Measurements from ENCODE around the gene STKLD1. TPM values are rescaled to one million over a fixed set of nuclear protein-coding genes. Genes with fewer than 3 reads are reported as not detected.

Gene STKLD1
- total and polyA plus RNA-seq, 4 donors = 0.40 to 3.1 (median 1.1) TPM

GRCh38 chr9:133453651-133454050 is 77.5 kb downstream of the STKLD1 start:
- no peak for ATAC-seq (ENCODE audit: insufficient read depth, low FRiP score)
- Histone ChIP-seq H3K4me1 (ENCODE audit: control insufficient read depth in 5 of 5, insufficient read depth in 5 of 5, low read length in 5 of 5) (peaks cover 0 to 11% (median 0%) of the 10 kb centered on the region in 5 donors), H3K27me3 (ENCODE audit: control insufficient read depth in 3 of 3, insufficient read depth in 3 of 3, low read length in 2 of 3) (no peaks in the 10 kb centered on the region), H3K4me3 (no peak overlapping the region), H3K27ac (ENCODE audit: low read depth in 1 of 2, low read length in 1 of 2) (no peak overlapping the region), H3K36me3 (ENCODE audit: control insufficient read depth in 4 of 4, insufficient read depth in 4 of 4, low read length in 4 of 4) (no peaks in the 10 kb centered on the region), H3K9ac (ENCODE audit: insufficient read depth in 1 of 2, low read length in 2 of 2) (no peak overlapping the region), H3K9me3 (ENCODE audit: control insufficient read depth in 4 of 4, insufficient read depth in 3 of 4, low read length in 3 of 4) (no peaks in the 10 kb centered on the region)
- DNase-seq = peak; percentile 56 to 69 (median 65)
- no peak for TF ChIP-seq CTCF (IDR thresholded peaks at IDR 0.05; ENCODE audit: control extremely low read depth, extremely low read depth)
- 77 to 79% methylated on average over 11 of the region's 11 CpGs for WGBS, 2 donors

- Histone ChIP-seq H3K9ac (ENCODE audit: insufficient read depth in 1 of 2, low read length in 2 of 2) (no peak overlapping the region), H3K27ac (ENCODE audit: low read depth in 1 of 2, low read length in 1 of 2) (no peak overlapping the region), H3K9me3 (ENCODE audit: control insufficient read depth in 4 of 4, insufficient read depth in 3 of 4, low read length in 3 of 4) (no peaks in the 10 kb centered on the region), H3K4me1 (ENCODE audit: control insufficient read depth in 5 of 5, insufficient read depth in 5 of 5, low read length in 5 of 5) (peaks cover 0 to 14% (median 0%) of the 10 kb centered on the region in 5 donors), H3K36me3 (ENCODE audit: control insufficient read depth in 4 of 4, insufficient read depth in 4 of 4, low read length in 4 of 4) (no peaks in the 10 kb centered on the region), H3K4me3 (no peak overlapping the region), H3K27me3 (ENCODE audit: control insufficient read depth in 3 of 3, insufficient read depth in 3 of 3, low read length in 2 of 3) (no peaks in the 10 kb centered on the region)
- ATAC-seq (ENCODE audit: insufficient read depth, low FRiP score) (no peak), DNase-seq (no peak)
- whole genome bisulfite sequencing, 2 donors = 92 to 94% methylated on average over 19 of the region's 19 CpGs
- TF ChIP-seq CTCF (IDR thresholded peaks at IDR 0.05; ENCODE audit: control extremely low read depth, extremely low read depth) = no peak
Measured at GRCh38 chr9:133454325-133454724, 78.2 kb downstream of the STKLD1 start.

GRCh38 chr9:133454943-133455673 is 78.9 kb downstream of the STKLD1 start:
- Histone ChIP-seq H3K27ac (ENCODE audit: low read depth in 1 of 2, low read length in 1 of 2) (no peak overlapping the region), H3K9ac (ENCODE audit: insufficient read depth in 1 of 2, low read length in 2 of 2) (no peak overlapping the region), H3K27me3 (ENCODE audit: control insufficient read depth in 3 of 3, insufficient read depth in 3 of 3, low read length in 2 of 3) (no peaks in the 10 kb centered on the region), H3K4me3 (no peak overlapping the region), H3K4me1 (ENCODE audit: control insufficient read depth in 5 of 5, insufficient read depth in 5 of 5, low read length in 5 of 5) (peaks cover 0 to 15% (median 0%) of the 10 kb centered on the region in 5 donors), H3K36me3 (ENCODE audit: control insufficient read depth in 4 of 4, insufficient read depth in 4 of 4, low read length in 4 of 4) (no peaks in the 10 kb centered on the region), H3K9me3 (ENCODE audit: control insufficient read depth in 4 of 4, insufficient read depth in 3 of 4, low read length in 3 of 4) (no peaks in the 10 kb centered on the region)
- DNase-seq (no peak), ATAC-seq (ENCODE audit: insufficient read depth, low FRiP score) (no peak)
- WGBS, 2 donors = 94 to 96% methylated on average over 20 of the region's 20 CpGs
- TF ChIP-seq CTCF (IDR thresholded peaks at IDR 0.05; ENCODE audit: control extremely low read depth, extremely low read depth) = no peak

Small RNA genes within 50 kb of the gene (small RNA-seq; reads per million reads assigned to genes)
- gene RF00019 (ENCODE audit: low replicate concordance) (not detected), gene SNORD24 (ENCODE audit: low replicate concordance) (not detected), gene SNORD36A (ENCODE audit: low replicate concordance) (not detected), gene SNORD36B (ENCODE audit: low replicate concordance) (not detected), gene SNORD36C (ENCODE audit: low replicate concordance) (not detected)

Other genes with a start within 250 kb of the STKLD1 start
- 10 to 100 TPM in 1 of 2 donors, 1 to 10 TPM in 1; 6.1 to 42.9 TPM for gene GBGT1, start 212.5 kb upstream of the STKLD1 start, total RNA-seq
- 10 to 100 TPM; 14.8 to 31.6 TPM for gene GBGT1, start 212.5 kb upstream of the STKLD1 start, polyA plus RNA-seq
- gene OBP2B, start 167.1 kb upstream of the STKLD1 start, total RNA-seq = not detected
- not detected for gene OBP2B, start 167.1 kb upstream of the STKLD1 start, polyA plus RNA-seq
- gene ABO, start 101.2 kb upstream of the STKLD1 start, total RNA-seq = 10 to 100 TPM in 1 of 2 donors, 1 to 10 TPM in 1; 3.9 to 23.0 TPM
- gene ABO, start 101.2 kb upstream of the STKLD1 start, polyA plus RNA-seq = 10 to 100 TPM in 1 of 2 donors, 1 to 10 TPM in 1; 4.0 to 14.6 TPM
- 10 to 100 TPM; 13.7 to 25.6 TPM for gene SURF6, start 40.2 kb upstream of the STKLD1 start, total RNA-seq
- 10 to 100 TPM; 23.0 to 24.5 TPM for gene SURF6, start 40.2 kb upstream of the STKLD1 start, polyA plus RNA-seq
- gene MED22, start 28.2 kb upstream of the STKLD1 start, total RNA-seq = 10 to 100 TPM; 19.3 to 32.0 TPM
- 10 to 100 TPM; 11.4 to 20.9 TPM for gene MED22, start 28.2 kb upstream of the STKLD1 start, polyA plus RNA-seq
- gene RPL7A, start 28.1 kb upstream of the STKLD1 start, total RNA-seq = 1,000 to 10,000 TPM; 1,412 to 1,708 TPM
- 1,000 to 10,000 TPM; 2,527 to 3,573 TPM for gene RPL7A, start 28.1 kb upstream of the STKLD1 start, polyA plus RNA-seq
- gene SURF1, start 19.9 kb upstream of the STKLD1 start, total RNA-seq = 10 to 100 TPM; 14.2 to 41.7 TPM
- 10 to 100 TPM; 73.9 to 75.3 TPM for gene SURF1, start 19.9 kb upstream of the STKLD1 start, polyA plus RNA-seq
- 10 to 100 TPM; 11.7 to 30.3 TPM for gene SURF2, start 19.8 kb upstream of the STKLD1 start, total RNA-seq
- gene SURF2, start 19.8 kb upstream of the STKLD1 start, polyA plus RNA-seq = 10 to 100 TPM; 24.1 to 50.1 TPM
- gene SURF4, start 306 bp upstream of the STKLD1 start, total RNA-seq = 100 to 1,000 TPM; 144 to 222 TPM
- 100 to 1,000 TPM in 1 of 2 donors, 10 to 100 TPM in 1; 87.4 to 204 TPM for gene SURF4, start 306 bp upstream of the STKLD1 start, polyA plus RNA-seq
- 10 to 100 TPM; 20.3 to 20.4 TPM for gene REXO4, start 41.6 kb downstream of the STKLD1 start, total RNA-seq
- gene REXO4, start 41.6 kb downstream of the STKLD1 start, polyA plus RNA-seq = 10 to 100 TPM; 14.6 to 19.6 TPM
- 1 to 10 TPM; 2.8 to 4.1 TPM for gene ADAMTS13, start 46.0 kb downstream of the STKLD1 start, total RNA-seq
- gene ADAMTS13, start 46.0 kb downstream of the STKLD1 start, polyA plus RNA-seq = 1 to 10 TPM; 1.0 to 3.1 TPM
- gene CACFD1, start 83.6 kb downstream of the STKLD1 start, total RNA-seq = 10 to 100 TPM; 23.7 to 40.5 TPM
- gene CACFD1, start 83.6 kb downstream of the STKLD1 start, polyA plus RNA-seq = 10 to 100 TPM; 18.7 to 46.1 TPM
- 10 to 100 TPM in 1 of 2 donors, 1 to 10 TPM in 1; 9.3 to 27.8 TPM for gene SLC2A6, start 102.7 kb downstream of the STKLD1 start, total RNA-seq
- gene SLC2A6, start 102.7 kb downstream of the STKLD1 start, polyA plus RNA-seq = 10 to 100 TPM in 1 of 2 donors, 1 to 10 TPM in 1; 8.4 to 49.6 TPM
- gene MYMK, start 148.6 kb downstream of the STKLD1 start, total RNA-seq = not detected
- gene MYMK, start 148.6 kb downstream of the STKLD1 start, polyA plus RNA-seq = not detected
- gene ADAMTSL2, start 158.3 kb downstream of the STKLD1 start, total RNA-seq = 10 to 100 TPM; 11.1 to 20.6 TPM
- gene ADAMTSL2, start 158.3 kb downstream of the STKLD1 start, polyA plus RNA-seq = 1 to 10 TPM; 6.4 to 9.1 TPM
- gene FAM163B, start 233.0 kb downstream of the STKLD1 start, total RNA-seq = under 1 TPM in 1 of 2 donors, not detected in 1; 0.51 TPM
- gene FAM163B, start 233.0 kb downstream of the STKLD1 start, polyA plus RNA-seq = under 1 TPM; 0.10 to 0.16 TPM

Data from lung (tissue), 13 donors.